DND-41 (cell line): ENCODE data around the gene SCYGR6.
"Not testable (repeated sequence)": the region's sequence is repeated elsewhere in the genome, so short reads cannot be mapped to it uniquely, and the experiment has no call there.

Experiments
- ATAC-seq: fragments of 200-7000 bp; cut with Tn5 transposase; 3 replicates; pipeline ENCODE4 v1.9.1; 2021; ENCODE audit warnings: low read depth; ENCODE audit not compliant: insufficient read depth
- DNase-seq: peaks from one replicate; pipeline ENCODE4 v3.0.0-alpha.2; 2020
- H2AFZ ChIP-seq: 2 replicates; pipeline ENCODE4 v1.6.0; 2012; ENCODE audit warnings: low read depth, low read length
- H3K27ac ChIP-seq: 2 replicates; pipeline ENCODE4 v1.5.1; 2012; ENCODE audit warnings: low read length, inconsistent platforms
- H3K27me3 ChIP-seq: fragments of 200-600 bp; sonication (generic); 2 replicates; pipeline ENCODE4 v1.6.0; 2012; ENCODE audit warnings: low read length, mild to moderate bottlenecking, inconsistent platforms; ENCODE audit not compliant: insufficient read depth, poor library complexity
- H3K36me3 ChIP-seq: 2 replicates; pipeline ENCODE4 v1.5.1; 2012; ENCODE audit warnings: low read length, inconsistent platforms; ENCODE audit not compliant: insufficient read depth
- H3K4me1 ChIP-seq: 2 replicates; pipeline ENCODE4 v1.5.1; 2012; ENCODE audit warnings: mild to moderate bottlenecking, low read length; ENCODE audit not compliant: insufficient read depth
- H3K4me2 ChIP-seq: 2 replicates; pipeline ENCODE4 v1.6.0; 2012; ENCODE audit warnings: mild to moderate bottlenecking, moderate library complexity, low read length, inconsistent platforms; ENCODE audit not compliant: insufficient read depth
- H3K4me3 ChIP-seq, 2 experiments: fragments of 200-600 bp in 1 of 2; shearing (Covaris generic) in 1 of 2; 2 replicates each; pipeline ENCODE4 v1.5.1; 2012 to 2016; ENCODE audit warnings: inconsistent platforms in 2 of 2, low read length in 2 of 2, mild to moderate bottlenecking in 2 of 2, low read depth in 1 of 2, moderate library complexity in 1 of 2
- H3K79me2 ChIP-seq: 2 replicates; pipeline ENCODE4 v1.6.0; 2012; ENCODE audit warnings: low read length, inconsistent platforms; ENCODE audit not compliant: insufficient read depth
- H3K9ac ChIP-seq: 2 replicates; pipeline ENCODE4 v1.6.0; 2012; ENCODE audit warnings: low read depth, mild to moderate bottlenecking, inconsistent platforms, low read length, moderate library complexity
- H3K9me3 ChIP-seq: 2 replicates; pipeline ENCODE4 v1.5.1; 2012; ENCODE audit warnings: low read length, moderate library complexity, mild to moderate bottlenecking, inconsistent platforms; ENCODE audit not compliant: insufficient read depth, severe bottlenecking
- H4K20me1 ChIP-seq: 2 replicates; pipeline ENCODE4 v1.6.0; 2012; ENCODE audit warnings: low read length; ENCODE audit not compliant: insufficient read depth
- EZH2 ChIP-seq: IDR thresholded peaks from 3 replicates; pipeline ENCODE4 v1.6.1; 2012; ENCODE audit warnings: borderline replicate concordance, low read depth, mild to moderate bottlenecking, moderate library complexity, low read length, inconsistent platforms; ENCODE audit not compliant: severe bottlenecking
- TF ChIP-seq, protein P1 (sequence below): IDR thresholded peaks from 2 replicates; pipeline ENCODE4 v1.5.1; 2012; ENCODE audit warnings: borderline replicate concordance, low read length, moderate library complexity, mild to moderate bottlenecking; ENCODE audit not compliant: poor library complexity, severe bottlenecking; ENCODE audit errors: extremely low read depth

Gene SCYGR6

DNA sequence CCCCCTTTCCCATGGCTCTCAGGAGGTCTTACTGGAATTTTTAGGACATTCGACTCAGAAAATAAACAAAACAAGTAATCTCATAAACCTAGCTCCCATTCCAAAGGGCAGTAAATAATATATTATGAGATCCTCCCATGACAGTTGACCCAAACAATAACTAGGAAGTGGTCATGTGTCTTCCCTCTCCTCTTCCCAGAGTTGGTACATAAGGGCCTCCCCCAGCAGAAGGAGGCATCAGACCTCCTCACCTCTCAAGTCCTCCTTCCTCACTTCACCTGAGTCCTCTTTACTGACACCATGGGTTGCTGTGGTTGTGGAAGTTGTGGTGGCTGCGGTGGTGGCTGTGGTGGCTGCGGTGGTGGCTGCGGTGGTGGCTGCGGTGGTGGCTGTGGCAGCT, 3.5 kb upstream of the SCYGR6 start, which contains the start of gene SCYGR7:
TSS of gene SCYGR7 (plus strand) at position 301 of the 400 bp plus-strand sequence. CDS start at position 301, 0 bp downstream.
- no peak for ATAC-seq

DNA sequence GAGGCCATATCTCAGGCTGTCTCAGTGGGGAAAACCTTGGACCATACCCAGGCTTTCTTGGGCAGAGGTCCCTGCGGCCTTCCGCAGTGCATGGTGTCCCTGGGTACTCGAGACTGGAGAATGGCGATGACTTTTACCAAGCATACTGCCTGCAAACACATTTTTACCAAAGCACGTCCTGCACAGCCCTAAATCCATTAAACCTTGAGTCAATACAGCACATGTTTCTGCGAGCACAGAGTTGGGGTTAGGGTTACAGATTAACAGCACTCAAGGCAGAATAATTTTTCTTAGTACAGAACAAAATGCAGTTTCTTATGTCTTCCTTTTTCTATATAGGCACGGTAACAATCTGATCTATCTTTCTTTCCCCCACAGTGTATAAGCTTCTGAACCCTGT, 1.7 kb downstream of the SCYGR6 start:
- not testable (repeated sequence) for ATAC-seq, H3K9ac ChIP-seq, H3K4me3 ChIP-seq, H3K4me1 ChIP-seq, H3K79me2 ChIP-seq, DNase-seq, H3K27ac ChIP-seq, H3K27me3 ChIP-seq, H4K20me1 ChIP-seq, H3K36me3 ChIP-seq, H2AFZ ChIP-seq, H3K9me3 ChIP-seq, H3K4me2 ChIP-seq

More for the DNA sequence above, 3.5 kb upstream of the SCYGR6 start, which contains the start of gene SCYGR7:
- Histone ChIP-seq H4K20me1 (no peaks in the 10 kb centered on the region), H2AFZ (no peak within 1 kb of the TSS), H3K4me2 (no peak within 1 kb of the TSS), H3K36me3 (no peaks in the 10 kb centered on the region), H3K79me2 (no peaks in the 10 kb centered on the region), H3K4me1 (no peaks in the 10 kb centered on the region), H3K4me3 (no peak within 1 kb of the TSS), H3K9ac (no peak within 1 kb of the TSS), H3K27me3 (no peaks in the 10 kb centered on the region), H3K27ac (no peak within 1 kb of the TSS), H3K9me3 (no peaks in the 10 kb centered on the region)
- no peak for DNase-seq
- TF ChIP-seq, protein P1, sequence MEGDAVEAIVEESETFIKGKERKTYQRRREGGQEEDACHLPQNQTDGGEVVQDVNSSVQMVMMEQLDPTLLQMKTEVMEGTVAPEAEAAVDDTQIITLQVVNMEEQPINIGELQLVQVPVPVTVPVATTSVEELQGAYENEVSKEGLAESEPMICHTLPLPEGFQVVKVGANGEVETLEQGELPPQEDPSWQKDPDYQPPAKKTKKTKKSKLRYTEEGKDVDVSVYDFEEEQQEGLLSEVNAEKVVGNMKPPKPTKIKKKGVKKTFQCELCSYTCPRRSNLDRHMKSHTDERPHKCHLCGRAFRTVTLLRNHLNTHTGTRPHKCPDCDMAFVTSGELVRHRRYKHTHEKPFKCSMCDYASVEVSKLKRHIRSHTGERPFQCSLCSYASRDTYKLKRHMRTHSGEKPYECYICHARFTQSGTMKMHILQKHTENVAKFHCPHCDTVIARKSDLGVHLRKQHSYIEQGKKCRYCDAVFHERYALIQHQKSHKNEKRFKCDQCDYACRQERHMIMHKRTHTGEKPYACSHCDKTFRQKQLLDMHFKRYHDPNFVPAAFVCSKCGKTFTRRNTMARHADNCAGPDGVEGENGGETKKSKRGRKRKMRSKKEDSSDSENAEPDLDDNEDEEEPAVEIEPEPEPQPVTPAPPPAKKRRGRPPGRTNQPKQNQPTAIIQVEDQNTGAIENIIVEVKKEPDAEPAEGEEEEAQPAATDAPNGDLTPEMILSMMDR, result no peak
- no peak for TF ChIP-seq EZH2

DNA sequence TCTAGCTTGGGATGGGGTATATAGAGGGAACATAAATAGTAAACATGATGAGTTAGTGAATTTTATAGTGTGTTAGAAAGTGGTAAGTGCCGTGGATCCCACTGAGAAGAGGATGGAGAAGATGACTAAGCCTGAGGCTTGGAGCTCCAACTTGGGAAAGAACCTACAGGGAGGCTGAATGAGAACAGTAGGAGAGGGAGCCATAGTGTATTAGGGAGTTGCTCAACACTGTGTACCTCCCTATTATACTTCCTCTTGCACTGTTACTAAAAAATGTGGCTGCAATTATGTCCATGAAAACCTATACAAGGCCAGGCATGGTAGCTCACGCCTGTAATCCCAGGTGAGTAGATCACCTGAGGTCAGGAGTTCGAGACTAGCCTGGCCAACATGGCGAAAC, 3.9 kb downstream of the SCYGR6 start:
- no peak overlapping the region for H3K27ac ChIP-seq
- no peak overlapping the region for H3K9ac ChIP-seq
- no peaks in the 10 kb centered on the region for H3K9me3 ChIP-seq
- H4K20me1 ChIP-seq, result no peaks in the 10 kb centered on the region
- ATAC-seq, result no peak
- no peak overlapping the region for H3K4me3 ChIP-seq
- H3K79me2 ChIP-seq, result no peaks in the 10 kb centered on the region
- no peak overlapping the region for H3K4me2 ChIP-seq
- H3K4me1 ChIP-seq, result no peaks in the 10 kb centered on the region
- H3K36me3 ChIP-seq, result no peaks in the 10 kb centered on the region
- H2AFZ ChIP-seq, result no peak overlapping the region
- no peak for TF ChIP-seq EZH2
- TF ChIP-seq, protein P1, result no peak
- no peaks in the 10 kb centered on the region for H3K27me3 ChIP-seq
- no peak for DNase-seq

DNA sequence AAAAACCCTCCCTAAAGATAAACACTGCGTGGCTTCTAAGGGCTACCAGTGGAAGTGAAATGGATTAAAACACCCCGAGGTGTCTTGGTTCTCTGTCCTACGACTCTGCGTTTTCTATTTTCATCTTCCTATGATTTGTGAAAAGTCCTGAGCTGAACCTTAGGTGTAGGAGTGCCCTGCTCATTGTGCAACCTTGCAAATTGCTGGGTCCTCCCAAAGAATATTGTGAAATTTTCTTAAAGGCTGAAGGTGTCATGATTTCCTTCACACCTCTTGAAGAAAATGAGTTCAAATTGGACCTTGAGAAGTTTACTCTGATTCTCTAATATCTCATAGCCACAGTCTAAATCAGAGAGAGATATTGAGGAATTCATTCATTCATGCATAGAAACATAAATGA, 4.9 kb downstream of the SCYGR6 start:
- DNase-seq (no peak), ATAC-seq (no peak)
- Histone ChIP-seq H3K9ac (no peak overlapping the region), H3K4me1 (no peaks in the 10 kb centered on the region), H3K27me3 (no peaks in the 10 kb centered on the region), H3K36me3 (no peaks in the 10 kb centered on the region), H3K79me2 (no peaks in the 10 kb centered on the region), H3K4me3 (no peak overlapping the region), H4K20me1 (no peaks in the 10 kb centered on the region), H3K9me3 (no peaks in the 10 kb centered on the region), H2AFZ (no peak overlapping the region), H3K4me2 (no peak overlapping the region), H3K27ac (no peak overlapping the region)
- TF ChIP-seq EZH2, result no peak
- TF ChIP-seq, protein P1, result no peak
